H1 (cell line): ENCODE results near the gene CLCA1. TPM values are rescaled to one million over a fixed set of nuclear protein-coding genes. Genes with fewer than 3 reads are reported as not detected.

Experiments
- CTCF ChIA-PET: fragments of 300-600 bp; sonication (Branson Sonifier 250); formaldehyde crosslinking; loops from one replicate; lab custom pipeline; 2021; ENCODE audit not compliant: partially characterized antibody; lab: Charles Lee
- POLR2A ChIA-PET: fragments of 300-600 bp; sonication (Branson Sonifier 250); formaldehyde crosslinking; loops from one replicate; lab custom pipeline; 2021; ENCODE audit warnings: inconsistent platforms; ENCODE audit not compliant: partially characterized antibody; lab: Charles Lee
- DNase-seq, 2 experiments: peaks; one replicate each; pipeline versions ENCODE4 v3.0.0 to v3.0.0-alpha.2; 2010 to 2022; ENCODE audit warnings: low spot score in 2 of 2, low read depth in 1 of 2, mixed read lengths in 1 of 2
- FAIRE-seq: peaks from 2 replicates; lab custom pipeline; 2011; peaks lifted over from hg19 to GRCh38; lab: Jason Lieb, UNC
- H2AFZ ChIP-seq: 2 replicates; pipeline ENCODE4 v1.8.1; 2012; ENCODE audit warnings: low read length, inconsistent platforms
- H2AK5ac ChIP-seq: 2 replicates; pipeline ENCODE4 v1.6.1; 2013; ENCODE audit warnings: low read depth, low read length
- H2BK120ac ChIP-seq: replicated peaks from 2 replicates; pipeline ENCODE3; 2013; ENCODE audit warnings: low read depth, low read length, inconsistent platforms
- H2BK12ac ChIP-seq: 2 replicates; pipeline ENCODE4 v1.6.1; 2013; ENCODE audit warnings: low read depth, low read length
- H2BK15ac ChIP-seq: 2 replicates; pipeline ENCODE4 v1.6.1; 2013; ENCODE audit warnings: low read length
- H2BK20ac ChIP-seq: 2 replicates; pipeline ENCODE4 v1.6.1; 2013; ENCODE audit warnings: low read length
- H2BK5ac ChIP-seq: 2 replicates; pipeline ENCODE4 v1.6.1; 2013; ENCODE audit warnings: low read depth, low read length
- H3K14ac ChIP-seq: 2 replicates; pipeline ENCODE4 v1.6.1; 2013; ENCODE audit warnings: inconsistent platforms; ENCODE audit not compliant: insufficient read length
- H3K18ac ChIP-seq: 2 replicates; pipeline ENCODE4 v1.6.1; 2013; ENCODE audit warnings: low read length; ENCODE audit errors: extremely low read depth
- H3K23ac ChIP-seq: 2 replicates; pipeline ENCODE4 v1.6.1; 2013; ENCODE audit warnings: inconsistent platforms; ENCODE audit not compliant: insufficient read length
- H3K23me2 ChIP-seq: 2 replicates; pipeline ENCODE4 v1.6.1; 2013; ENCODE audit warnings: low read depth, low read length
- H3K27ac ChIP-seq: 2 replicates; pipeline ENCODE4 v1.6.1; 2011; ENCODE audit warnings: low read depth, low read length, inconsistent platforms
- H3K27me3 ChIP-seq, 4 experiments: replicated peaks in 1 of 4; 1 replicate in 1 of 4; 2 replicates in 3 of 4; pipeline versions ENCODE4 v1.6.1 to v1.8.1; 2011 to 2013; ENCODE audit warnings: low read length in 3 of 4, mild to moderate bottlenecking in 3 of 4, inconsistent platforms in 2 of 4, mixed read lengths in 2 of 4, moderate library complexity in 1 of 4; ENCODE audit not compliant: control insufficient read depth in 3 of 4, insufficient read depth in 3 of 4; ENCODE audit errors: extremely low read depth in 1 of 4
- H3K36me3 ChIP-seq, 4 experiments: 2 replicates each; pipeline versions ENCODE4 v1.6.1 to v1.8.1; 2011 to 2013; ENCODE audit warnings: mild to moderate bottlenecking in 4 of 4, low read length in 3 of 4, moderate library complexity in 2 of 4, control low read depth in 1 of 4, inconsistent platforms in 1 of 4; ENCODE audit not compliant: insufficient read depth in 4 of 4, control insufficient read depth in 2 of 4
- H3K4ac ChIP-seq: replicated peaks from 2 replicates; pipeline ENCODE3; 2013; ENCODE audit warnings: low read length, low read depth, mixed read lengths, inconsistent platforms; ENCODE audit not compliant: insufficient read length
- H3K4me1 ChIP-seq, 4 experiments: replicated peaks in 1 of 4; 1 replicate in 1 of 4; 2 replicates in 3 of 4; pipeline versions ENCODE4 v1.6.1 to v1.8.1; 2011 to 2013; ENCODE audit warnings: low read length in 3 of 4, inconsistent platforms in 2 of 4, mixed read lengths in 1 of 4; ENCODE audit not compliant: insufficient read depth in 4 of 4, control insufficient read depth in 3 of 4
- H3K4me2 ChIP-seq, 2 experiments: 2 replicates each; pipeline versions ENCODE4 v1.6.1 to v1.8.1; 2011 to 2013; ENCODE audit warnings: low read depth in 2 of 2, low read length in 2 of 2, control low read depth in 1 of 2, inconsistent platforms in 1 of 2, mild to moderate bottlenecking in 1 of 2; ENCODE audit not compliant: insufficient read depth in 1 of 2
- H3K4me3 ChIP-seq, 4 experiments: fragments of 200-600, 300-600 bp in 1 of 4; sonication (generic), shearing (Covaris generic), sonication (Bioruptor Twin) in 1 of 4; 2 replicates each; pipeline versions ENCODE4 v1.5.1 to v1.8.1; 2011 to 2016; ENCODE audit warnings: low read length in 4 of 4, low read depth in 3 of 4, control low read depth in 2 of 4, inconsistent platforms in 2 of 4, mild to moderate bottlenecking in 2 of 4, mixed read lengths in 1 of 4, moderate library complexity in 1 of 4; ENCODE audit not compliant: insufficient read depth in 2 of 4; ENCODE audit errors: extremely low read depth in 1 of 4
- H3K56ac ChIP-seq: replicated peaks from 2 replicates; pipeline ENCODE3; 2013; ENCODE audit warnings: low read depth, mild to moderate bottlenecking, mixed read lengths, low read length, inconsistent platforms; ENCODE audit not compliant: insufficient read length
- H3K79me1 ChIP-seq: 2 replicates; pipeline ENCODE4 v1.6.1; 2013; ENCODE audit warnings: low read depth, low read length, control low read depth
- H3K79me2 ChIP-seq, 2 experiments: 2 replicates each; pipeline versions ENCODE4 v1.6.1 to v1.8.1; 2012 to 2013; ENCODE audit warnings: low read length in 2 of 2, mild to moderate bottlenecking in 2 of 2, inconsistent platforms in 1 of 2; ENCODE audit not compliant: insufficient read depth in 2 of 2, control insufficient read depth in 1 of 2
- H3K9ac ChIP-seq, 4 experiments: replicated peaks in 1 of 4; 1 replicate in 1 of 4; 2 replicates in 3 of 4; pipeline versions ENCODE4 v1.6.1 to v1.8.1; 2011 to 2013; ENCODE audit warnings: low read depth in 3 of 4, low read length in 3 of 4, control low read depth in 2 of 4, mild to moderate bottlenecking in 2 of 4, moderate library complexity in 2 of 4, inconsistent platforms in 1 of 4; ENCODE audit errors: extremely low read depth in 1 of 4
- H3K9me3 ChIP-seq, 2 experiments: 2 replicates each; pipeline versions ENCODE4 v1.6.1 to v1.8.1; 2012 to 2013; ENCODE audit warnings: mild to moderate bottlenecking in 2 of 2, moderate library complexity in 2 of 2, control low read depth in 1 of 2, inconsistent platforms in 1 of 2, low read depth in 1 of 2, low read length in 1 of 2, mixed read lengths in 1 of 2; ENCODE audit not compliant: insufficient read depth in 2 of 2
- H4K20me1 ChIP-seq, 2 experiments: replicated peaks in 1 of 2; 2 replicates each; pipeline versions ENCODE3 to v1.8.1; 2011 to 2013; ENCODE audit warnings: inconsistent platforms in 2 of 2, low read length in 2 of 2, mild to moderate bottlenecking in 1 of 2; ENCODE audit not compliant: insufficient read depth in 2 of 2, control insufficient read depth in 1 of 2
- H4K5ac ChIP-seq: 2 replicates; pipeline ENCODE4 v1.6.1; 2013; ENCODE audit warnings: low read length, low read depth, mixed read lengths, inconsistent platforms; ENCODE audit not compliant: insufficient read length
- H4K8ac ChIP-seq: 2 replicates; pipeline ENCODE4 v1.8.0; 2013; ENCODE audit warnings: mild to moderate bottlenecking, moderate library complexity, low read length, inconsistent platforms; ENCODE audit not compliant: insufficient read depth; ENCODE audit errors: extremely low read depth
- H4K91ac ChIP-seq: replicated peaks from 2 replicates; pipeline ENCODE3; 2013; ENCODE audit warnings: low read length, mixed read lengths, inconsistent platforms; ENCODE audit not compliant: insufficient read length
- EGR1 ChIP-seq: IDR thresholded peaks from 2 replicates; pipeline ENCODE4 v1.6.1; 2011; ENCODE audit warnings: low read depth, low read length, borderline replicate concordance
- SAP30 ChIP-seq: fragments of 300-600 bp; sonication (generic); IDR thresholded peaks from 2 replicates; pipeline ENCODE4 v1.7.1; 2012; ENCODE audit warnings: low read length, moderate library complexity, mild to moderate bottlenecking, inconsistent platforms; ENCODE audit not compliant: insufficient read depth, insufficient replicate concordance
- SP4 ChIP-seq: IDR thresholded peaks from 2 replicates; pipeline ENCODE4 v1.6.1; 2012; ENCODE audit warnings: low read length, inconsistent platforms
- SUZ12 ChIP-seq: fragments of 200-600 bp; sonication (generic); IDR thresholded peaks from 2 replicates; pipeline ENCODE4 v1.6.1; 2012; ENCODE audit warnings: mild to moderate bottlenecking, inconsistent platforms, low read length, moderate library complexity, mixed read lengths
- TAF7 ChIP-seq: optimal IDR thresholded peaks from 2 replicates; pipeline ENCODE3; 2011; ENCODE audit warnings: low read depth, mild to moderate bottlenecking, inconsistent platforms, low read length, moderate library complexity, borderline replicate concordance
- WGBS, 2 experiments: shearing (Covaris generic) in 1 of 2; methylation state at CpG; one replicate each; pipeline versions ENCODE4 v1.1.6 to v1.1.7; 2013 to 2015; ENCODE audit warnings: low lambda C conversion rate in 2 of 2, mixed read lengths in 2 of 2, inconsistent platforms in 1 of 2, low coverage in 1 of 2, missing lambda C conversion rate in 1 of 2; ENCODE audit not compliant: insufficient replicate concordance in 2 of 2, insufficient coverage in 1 of 2, insufficient read length in 1 of 2; ENCODE audit errors: extremely low coverage in 1 of 2, missing lambda C conversion rate in 1 of 2; 5-methylcytosine and 5-hydroxymethylcytosine counted together
- polyA plus RNA-seq, 7 experiments: library from polyadenylated mRNA; depleted of rRNA in 3 of 7; stranded (reverse) in 5 of 7; unstranded in 2 of 7; fragments of >200 nt in 5 of 7; fragments of 200-250 nt in 2 of 7; gene quantifications; 1 replicate in 5 of 7; 2 replicates in 1 of 7; 4 replicates in 1 of 7; pipeline versions ENCODE4 v1.2.1 to v1.2.3, GENCODE V29; 2011 to 2013; ENCODE audit warnings: missing spikeins in 2 of 7, mixed read lengths in 2 of 7
- total RNA-seq: library from RNA; stranded (reverse); fragmentation: NEBNext Ultra II Directional; extraction: Animal tissue kit (Norgen Biotek cat#: 25700); gene quantifications from 2 replicates; pipeline ENCODE4 v1.2.1, GENCODE V29; 2021

CLCA1 gene
- total and polyA plus RNA-seq, 2 of the 8 experiments (the other 6 are each of a cell fraction or from before 2014, with no cell fraction given) = not detected

- no peak overlapping the region for H2AFZ ChIP-seq
- H2BK120ac ChIP-seq = no peak overlapping the region
- CTCF ChIA-PET = interaction anchor here (1.1 to 1.2 kb wide), 2 partner anchors 10 to 32 kb away, joined by 4 to 5 read pairs; no protein-coding TSS in a partner anchor
- no peaks in the 10 kb centered on the region for H4K20me1 ChIP-seq
- no peaks in the 10 kb centered on the region for H3K79me1 ChIP-seq
- no peak overlapping the region for H3K4me2 ChIP-seq
- H3K4me1 ChIP-seq = no peaks in the 10 kb centered on the region
- 79% methylated on average over 2 of the region's 2 CpGs; no CpG with 5 or more reads in 1 of the 2 experiments for WGBS, 2 experiments
- no peaks in the 10 kb centered on the region for H3K23me2 ChIP-seq
- no peaks in the 10 kb centered on the region for H3K36me3 ChIP-seq
- H2BK20ac ChIP-seq = no peak overlapping the region
- no peak for FAIRE-seq
- H4K91ac ChIP-seq = no peak overlapping the region
- no peak overlapping the region for H3K56ac ChIP-seq
- no peak overlapping the region for H4K8ac ChIP-seq
- no peak for DNase-seq
- H3K79me2 ChIP-seq = no peaks in the 10 kb centered on the region
- no peak overlapping the region for H2AK5ac ChIP-seq
- H4K5ac ChIP-seq = no peak overlapping the region
- no peak overlapping the region for H2BK5ac ChIP-seq
- no peak overlapping the region for H2BK12ac ChIP-seq
- POLR2A ChIA-PET = no interaction called here
- no peak overlapping the region for H3K23ac ChIP-seq
- H3K9ac ChIP-seq = no peak overlapping the region
- H3K14ac ChIP-seq = no peak overlapping the region
- no peak overlapping the region for H3K4ac ChIP-seq
- no peak overlapping the region for H3K4me3 ChIP-seq
- no peak overlapping the region for H3K27ac ChIP-seq
- H3K9me3 ChIP-seq = no peaks in the 10 kb centered on the region
- H2BK15ac ChIP-seq = no peak overlapping the region
- H3K18ac ChIP-seq = no peak overlapping the region
- no peaks in the 10 kb centered on the region for H3K27me3 ChIP-seq
- TF ChIP-seq SUZ12 = no peak
- TF ChIP-seq SAP30 = no peak
- TF ChIP-seq SP4 = no peak
- TF ChIP-seq EGR1 = no peak
- no peak for TF ChIP-seq TAF7
These were observed 27.1 kb upstream of the CLCA1 start for GRCh38 chr1:86441581-86441980.
